HCT116 (cell line): Measurements from ENCODE around the gene LTBP1. TPM values are rescaled to one million over a fixed set of nuclear protein-coding genes. Genes with fewer than 3 reads are reported as not detected.

ENCODE experiments used
- ATAC-seq: fragments of 200-7000 bp; cut with Tn5 transposase; 2 replicates; pipeline ENCODE4 v1.9.1; 2020; ENCODE audit warnings: mild to moderate bottlenecking, moderate library complexity
- BruUV-seq: library from RNA; stranded (reverse); fragments of 400-500 nt; replicated peaks from 2 replicates; lab custom pipeline; 2021; lab: Mats Ljungman, UMichigan
- CTCF ChIA-PET: fragments of 300-600 bp; sonication (Branson Sonifier 250); formaldehyde crosslinking; loops from one replicate; lab custom pipeline; 2021; ENCODE audit warnings: antibody characterized with exemption; lab: Charles Lee
- POLR2A ChIA-PET: fragments of 300-600, 350-600 bp; sonication (Branson Sonifier 250); formaldehyde crosslinking; loops from one replicate; lab custom pipeline; 2021; ENCODE audit warnings: antibody characterized with exemption; lab: Charles Lee
- RAD21 ChIA-PET, 2 experiments: fragments of 300-600 bp; sonication (Branson Sonifier 250); formaldehyde crosslinking; loops; one replicate each; lab custom pipeline; 2023; ENCODE audit warnings: low total read pairs in 2 of 2; ENCODE audit not compliant: uncharacterized antibody in 2 of 2, unreplicated experiment in 2 of 2, low non-redundant PET in 1 of 2; lab: Charles Lee
- DNase-seq: peaks from one replicate; pipeline ENCODE4 v3.0.0-alpha.2; 2010; ENCODE audit warnings: low read depth, low spot score
- H2AFZ ChIP-seq: fragments of 200-600 bp; shearing (Covaris generic), sonication (generic); 2 replicates; pipeline ENCODE4 v1.6.1; 2017; ENCODE audit warnings: low read depth, mixed run types, mixed read lengths, antibody characterized with exemption, low read length; ENCODE audit not compliant: poor library complexity, severe bottlenecking
- H3K27ac ChIP-seq: 2 replicates; pipeline ENCODE4 v1.5.1; 2012; ENCODE audit warnings: low read depth, low read length
- H3K27me3 ChIP-seq: fragments of 200-600 bp; sonication (generic); 2 replicates; pipeline ENCODE4 v1.6.1; 2016; ENCODE audit warnings: mixed run types, low read length, mixed read lengths; ENCODE audit not compliant: insufficient read depth
- H3K36me3 ChIP-seq, 2 experiments: fragments of 200-500 bp in 1 of 2; fragments of 200-600 bp in 1 of 2; sonication (Bioruptor generic) in 1 of 2; sonication (generic) in 1 of 2; 2 replicates each; pipeline versions ENCODE4 v1.5.1 to v1.6.1; 2014 to 2016; ENCODE audit warnings: low read length in 2 of 2, inconsistent platforms in 1 of 2, mixed read lengths in 1 of 2, mixed run types in 1 of 2; ENCODE audit not compliant: insufficient read depth in 2 of 2, control insufficient read depth in 1 of 2
- H3K4me1 ChIP-seq, 2 experiments: fragments of 200-600 bp in 1 of 2; sonication (generic) in 1 of 2; 2 replicates each; pipeline versions ENCODE4 v1.5.1 to v1.6.1; 2012 to 2017; ENCODE audit warnings: low read length in 2 of 2, inconsistent platforms in 1 of 2, mild to moderate bottlenecking in 1 of 2, mixed read lengths in 1 of 2, mixed run types in 1 of 2, moderate library complexity in 1 of 2; ENCODE audit not compliant: insufficient read depth in 2 of 2, control insufficient read depth in 1 of 2
- H3K4me2 ChIP-seq: fragments of 200-600 bp; sonication (generic); 2 replicates; pipeline ENCODE4 v1.6.1; 2017; ENCODE audit warnings: mixed run types, low read length, mixed read lengths
- H3K4me3 ChIP-seq, 2 experiments: fragments of 200-600 bp in 1 of 2; sonication (generic) in 1 of 2; replicated peaks in 1 of 2; 2 replicates each; pipeline ENCODE4 v1.5.1; 2011 to 2016; ENCODE audit warnings: low read length in 2 of 2, control low read depth in 1 of 2, low read depth in 1 of 2, mild to moderate bottlenecking in 1 of 2, mixed read lengths in 1 of 2, mixed run types in 1 of 2
- H3K79me2 ChIP-seq: fragments of 200-600 bp; sonication (generic); 2 replicates; pipeline ENCODE4 v1.6.1; 2017; ENCODE audit warnings: mild to moderate bottlenecking, mixed run types, low read length, moderate library complexity, mixed read lengths; ENCODE audit not compliant: insufficient read depth
- H3K9ac ChIP-seq: fragments of 200-600 bp; sonication (generic); 2 replicates; pipeline ENCODE4 v1.6.1; 2016; ENCODE audit warnings: low read length, mixed read lengths
- H3K9me2 ChIP-seq: fragments of 200-600 bp; sonication (generic), shearing (Covaris generic); 2 replicates; pipeline ENCODE4 v1.6.1; 2017; ENCODE audit warnings: mixed run types, mild to moderate bottlenecking, moderate library complexity; ENCODE audit not compliant: insufficient read depth
- H3K9me3 ChIP-seq, 2 experiments: fragments of 200-500 bp in 1 of 2; fragments of 200-600 bp in 1 of 2; sonication (Bioruptor generic) in 1 of 2; sonication (generic) in 1 of 2; 2 replicates each; pipeline ENCODE4 v1.6.1; 2014 to 2017; ENCODE audit warnings: low read length in 2 of 2, mixed read lengths in 2 of 2, inconsistent platforms in 1 of 2, low read depth in 1 of 2, mild to moderate bottlenecking in 1 of 2, mixed run types in 1 of 2, moderate library complexity in 1 of 2; ENCODE audit not compliant: control insufficient read depth in 1 of 2, insufficient read depth in 1 of 2
- H4K20me1 ChIP-seq: fragments of 200-600 bp; sonication (generic), shearing (Covaris generic); 2 replicates; pipeline ENCODE4 v1.6.1; 2017; ENCODE audit warnings: mixed run types, mild to moderate bottlenecking, moderate library complexity; ENCODE audit not compliant: insufficient read depth
- CBX3 ChIP-seq: IDR thresholded peaks from 2 replicates; pipeline ENCODE4 v1.6.1; 2012; ENCODE audit warnings: low read depth
- CEBPB ChIP-seq: IDR thresholded peaks from 2 replicates; pipeline ENCODE4 v1.6.1; 2012; ENCODE audit warnings: low read depth
- EZH2 ChIP-seq: fragments of 200-600 bp; sonication (generic); IDR thresholded peaks from 2 replicates; pipeline ENCODE4 v1.6.1; 2017; ENCODE audit warnings: antibody characterized with exemption, mixed run types
- EZH2phosphoT487 ChIP-seq: fragments of 200-600 bp; IDR thresholded peaks from 2 replicates; pipeline ENCODE4 v1.6.1; 2018; ENCODE audit warnings: antibody characterized with exemption, borderline replicate concordance
- FOSL1 ChIP-seq: IDR thresholded peaks from 2 replicates; pipeline ENCODE4 v1.6.1; 2012; ENCODE audit warnings: low read depth
- SIN3A ChIP-seq: IDR thresholded peaks from 2 replicates; pipeline ENCODE4 v1.6.1; 2012; ENCODE audit warnings: low read depth
- SP1 ChIP-seq: IDR thresholded peaks from 2 replicates; pipeline ENCODE4 v1.6.1; 2012; ENCODE audit warnings: low read depth
- SRF ChIP-seq: IDR thresholded peaks from 2 replicates; pipeline ENCODE4 v1.6.1; 2012; ENCODE audit warnings: low read depth
- ZFX ChIP-seq: fragments of 450-650 bp; IDR thresholded peaks from 2 replicates; pipeline ENCODE4 v1.6.1; 2017
- intact Hi-C: fragments of 100-400 bp; cut with micrococcal nuclease; formaldehyde crosslinking; loops from 2 replicates; pipeline ENCODE4 v1.10.0; 2022
- total RNA-seq: library from RNA; stranded (reverse); gene quantifications from one replicate; pipeline ENCODE4 v1.2.1, GENCODE V29; 2021; ENCODE audit not compliant: unreplicated experiment
- TF ChIP-seq, protein P1 (sequence below): IDR thresholded peaks from 2 replicates; pipeline ENCODE4 v1.6.1; 2012
- TF ChIP-seq, protein P2 (sequence below): IDR thresholded peaks from 2 replicates; pipeline ENCODE4 v1.6.1; 2012; ENCODE audit warnings: low read depth
- TF ChIP-seq, protein P3 (sequence below): IDR thresholded peaks from 2 replicates; pipeline ENCODE4 v1.6.1; 2011; ENCODE audit warnings: mild to moderate bottlenecking, low read length, moderate library complexity; ENCODE audit not compliant: insufficient replicate concordance; ENCODE audit errors: extremely low read depth

LTBP1 gene
- total RNA-seq, 1 experiment from 2014 or later = 5.1 TPM

DNA sequence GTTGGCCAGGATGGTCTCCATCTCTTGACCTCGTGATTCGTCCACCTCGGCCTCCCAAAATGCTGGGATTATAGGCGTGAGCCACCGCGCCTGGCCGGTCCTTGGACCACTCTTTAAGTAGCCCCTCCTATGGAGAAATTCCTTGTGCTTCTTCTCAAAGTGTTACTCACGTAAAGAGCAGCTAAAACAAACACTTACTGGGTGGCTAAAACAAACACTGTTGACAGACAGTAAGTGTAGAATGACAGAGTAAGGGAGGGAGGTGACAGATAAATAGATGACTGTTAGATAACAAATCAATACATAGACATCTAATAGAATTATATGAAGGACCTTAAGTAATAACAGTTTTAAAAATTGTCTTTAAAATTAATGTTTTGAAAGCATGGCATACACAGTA, 488.8 kb downstream of the LTBP1 start:
- intact Hi-C loops = no loop called here
- Histone ChIP-seq H3K36me3 (no peaks in the 10 kb centered on the region), H3K4me1 (no peaks in the 10 kb centered on the region), H3K4me3 (no peak overlapping the region), H4K20me1 (no peaks in the 10 kb centered on the region), H3K9me2 (no peaks in the 10 kb centered on the region), H3K9ac (no peak overlapping the region), H2AFZ (no peak overlapping the region), H3K9me3 (no peaks in the 10 kb centered on the region), H3K79me2 (no peaks in the 10 kb centered on the region), H3K27ac (no peak overlapping the region), H3K4me2 (no peak overlapping the region), H3K27me3 (no peaks in the 10 kb centered on the region)
- ChIA-PET CTCF (interaction anchor here (0.8 kb wide), 1 partner anchor 20 kb away, joined by 3 read pairs; no protein-coding TSS in a partner anchor), POLR2A (no interaction called here), RAD21 (no interaction called here)
- TF ChIP-seq EZH2phosphoT487 (no peak), CBX3 (no peak), EZH2 (no peak)
- TF ChIP-seq, protein P1, sequence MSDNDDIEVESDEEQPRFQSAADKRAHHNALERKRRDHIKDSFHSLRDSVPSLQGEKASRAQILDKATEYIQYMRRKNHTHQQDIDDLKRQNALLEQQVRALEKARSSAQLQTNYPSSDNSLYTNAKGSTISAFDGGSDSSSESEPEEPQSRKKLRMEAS = no peak
- ATAC-seq = no peak
- BruUV-seq = no TSS peak
- DNase-seq = no peak

DNA sequence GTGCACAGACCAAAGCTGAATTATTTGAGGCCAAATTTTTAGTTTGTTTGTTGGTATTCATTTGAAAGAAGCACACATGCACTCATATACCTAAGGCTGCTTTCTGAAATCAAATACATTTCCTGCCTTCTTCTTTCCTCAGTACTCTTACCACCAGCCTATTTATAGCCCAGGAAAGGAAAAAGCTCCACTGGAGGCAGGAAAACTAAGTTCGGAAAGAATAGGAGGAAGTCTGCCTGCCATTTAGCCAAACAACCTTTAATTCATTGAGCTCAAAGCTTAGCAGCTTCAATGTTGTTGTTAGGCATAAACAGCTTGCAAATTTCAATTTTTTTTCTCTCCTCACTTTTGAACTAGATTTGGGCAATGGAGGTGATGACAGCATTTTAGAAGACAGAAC, 489.3 kb downstream of the LTBP1 start:
- POLR2A ChIA-PET = no interaction called here
- Histone ChIP-seq H3K4me3 (no peak overlapping the region), H4K20me1 (no peaks in the 10 kb centered on the region), H3K79me2 (no peaks in the 10 kb centered on the region), H3K4me2 (no peak overlapping the region), H3K27me3 (no peaks in the 10 kb centered on the region), H3K4me1 (no peaks in the 10 kb centered on the region), H3K9me3 (no peaks in the 10 kb centered on the region), H3K27ac (no peak overlapping the region), H2AFZ (no peak overlapping the region), H3K9ac (no peak overlapping the region), H3K9me2 (no peaks in the 10 kb centered on the region), H3K36me3 (no peaks in the 10 kb centered on the region)
- intact Hi-C loops = no loop called here
- CTCF ChIA-PET = interaction anchor here (0.8 kb wide), 1 partner anchor 21 kb away, joined by 3 read pairs; no protein-coding TSS in a partner anchor
- RAD21 ChIA-PET = no interaction called here
- DNase-seq (no peak), ATAC-seq (no peak)
- TF ChIP-seq SRF = no peak
- no peak for TF ChIP-seq ZFX
- no peak for TF ChIP-seq FOSL1
- TF ChIP-seq, protein P2, sequence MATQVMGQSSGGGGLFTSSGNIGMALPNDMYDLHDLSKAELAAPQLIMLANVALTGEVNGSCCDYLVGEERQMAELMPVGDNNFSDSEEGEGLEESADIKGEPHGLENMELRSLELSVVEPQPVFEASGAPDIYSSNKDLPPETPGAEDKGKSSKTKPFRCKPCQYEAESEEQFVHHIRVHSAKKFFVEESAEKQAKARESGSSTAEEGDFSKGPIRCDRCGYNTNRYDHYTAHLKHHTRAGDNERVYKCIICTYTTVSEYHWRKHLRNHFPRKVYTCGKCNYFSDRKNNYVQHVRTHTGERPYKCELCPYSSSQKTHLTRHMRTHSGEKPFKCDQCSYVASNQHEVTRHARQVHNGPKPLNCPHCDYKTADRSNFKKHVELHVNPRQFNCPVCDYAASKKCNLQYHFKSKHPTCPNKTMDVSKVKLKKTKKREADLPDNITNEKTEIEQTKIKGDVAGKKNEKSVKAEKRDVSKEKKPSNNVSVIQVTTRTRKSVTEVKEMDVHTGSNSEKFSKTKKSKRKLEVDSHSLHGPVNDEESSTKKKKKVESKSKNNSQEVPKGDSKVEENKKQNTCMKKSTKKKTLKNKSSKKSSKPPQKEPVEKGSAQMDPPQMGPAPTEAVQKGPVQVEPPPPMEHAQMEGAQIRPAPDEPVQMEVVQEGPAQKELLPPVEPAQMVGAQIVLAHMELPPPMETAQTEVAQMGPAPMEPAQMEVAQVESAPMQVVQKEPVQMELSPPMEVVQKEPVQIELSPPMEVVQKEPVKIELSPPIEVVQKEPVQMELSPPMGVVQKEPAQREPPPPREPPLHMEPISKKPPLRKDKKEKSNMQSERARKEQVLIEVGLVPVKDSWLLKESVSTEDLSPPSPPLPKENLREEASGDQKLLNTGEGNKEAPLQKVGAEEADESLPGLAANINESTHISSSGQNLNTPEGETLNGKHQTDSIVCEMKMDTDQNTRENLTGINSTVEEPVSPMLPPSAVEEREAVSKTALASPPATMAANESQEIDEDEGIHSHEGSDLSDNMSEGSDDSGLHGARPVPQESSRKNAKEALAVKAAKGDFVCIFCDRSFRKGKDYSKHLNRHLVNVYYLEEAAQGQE = no peak
- no peak for TF ChIP-seq SIN3A
- no peak for TF ChIP-seq EZH2
- TF ChIP-seq SP1 = no peak
- no peak for TF ChIP-seq CEBPB
- TF ChIP-seq, protein P3, sequence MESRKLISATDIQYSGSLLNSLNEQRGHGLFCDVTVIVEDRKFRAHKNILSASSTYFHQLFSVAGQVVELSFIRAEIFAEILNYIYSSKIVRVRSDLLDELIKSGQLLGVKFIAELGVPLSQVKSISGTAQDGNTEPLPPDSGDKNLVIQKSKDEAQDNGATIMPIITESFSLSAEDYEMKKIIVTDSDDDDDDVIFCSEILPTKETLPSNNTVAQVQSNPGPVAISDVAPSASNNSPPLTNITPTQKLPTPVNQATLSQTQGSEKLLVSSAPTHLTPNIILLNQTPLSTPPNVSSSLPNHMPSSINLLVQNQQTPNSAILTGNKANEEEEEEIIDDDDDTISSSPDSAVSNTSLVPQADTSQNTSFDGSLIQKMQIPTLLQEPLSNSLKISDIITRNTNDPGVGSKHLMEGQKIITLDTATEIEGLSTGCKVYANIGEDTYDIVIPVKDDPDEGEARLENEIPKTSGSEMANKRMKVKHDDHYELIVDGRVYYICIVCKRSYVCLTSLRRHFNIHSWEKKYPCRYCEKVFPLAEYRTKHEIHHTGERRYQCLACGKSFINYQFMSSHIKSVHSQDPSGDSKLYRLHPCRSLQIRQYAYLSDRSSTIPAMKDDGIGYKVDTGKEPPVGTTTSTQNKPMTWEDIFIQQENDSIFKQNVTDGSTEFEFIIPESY = no peak
- BruUV-seq = no TSS peak
